NCI-H345 (cell line): ENCODE results near the gene SBF2.
A peak's percentile ranks its signal among the peaks of the same experiment; 100 is the strongest.

ENCODE experiments used
- DNase-seq: peaks from one replicate; lab custom pipeline; 2025; lab: John Stamatoyannopoulos, UW

SBF2 gene

DNA sequence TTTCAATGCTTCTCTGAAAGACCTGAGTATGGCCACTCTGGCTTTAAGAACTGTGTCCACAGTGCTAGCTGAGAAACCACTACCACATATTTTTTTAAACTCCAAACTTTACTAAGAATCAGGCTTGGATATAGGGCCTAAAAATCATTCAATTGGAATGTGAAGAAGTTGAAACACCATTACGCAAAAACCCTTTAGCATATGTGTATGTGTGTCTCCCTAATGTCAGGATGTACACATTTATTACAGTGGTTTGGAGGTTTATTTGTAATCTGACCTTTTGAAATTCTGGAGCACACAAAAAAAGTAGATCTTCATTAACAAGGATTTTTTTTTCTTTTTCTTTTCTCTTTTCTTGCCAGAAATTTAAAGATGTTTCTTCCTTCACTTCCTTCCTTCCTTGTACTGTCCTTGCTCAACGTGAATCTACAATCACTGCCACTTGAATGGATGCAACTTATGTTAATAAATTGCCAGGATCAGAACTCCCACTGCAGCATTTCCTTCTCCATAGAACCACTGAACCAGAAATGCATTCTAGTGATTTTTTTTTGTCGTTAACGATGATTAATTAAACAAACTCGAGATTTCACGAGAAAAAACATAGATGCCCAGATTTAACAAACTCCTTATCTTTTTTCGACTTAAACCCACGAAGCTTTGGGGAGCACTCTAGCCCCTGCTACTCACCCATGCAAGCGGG, 7.8 kb upstream of the SBF2 start:
- DNase-seq, result no peak

DNA sequence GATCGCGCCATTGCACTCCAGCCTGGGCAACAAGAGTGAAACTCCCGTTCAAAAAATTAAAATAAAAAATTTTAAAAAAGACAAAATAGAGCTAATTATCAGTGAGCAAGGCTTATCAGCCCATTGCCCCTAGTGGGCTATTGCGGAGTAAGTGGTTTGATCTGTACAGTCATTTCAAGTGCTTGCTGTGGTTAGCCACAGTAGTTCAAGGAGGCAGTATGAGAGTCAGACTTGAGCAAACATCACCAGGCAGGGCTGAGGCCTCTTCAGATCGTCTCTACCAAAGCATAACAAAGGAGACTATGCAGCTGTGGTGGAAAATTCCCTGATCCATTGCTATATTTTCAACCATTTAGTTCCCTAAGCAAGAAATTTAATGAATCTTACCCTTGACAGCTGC, 4.3 kb upstream of the SBF2 start:
- peak; percentile 58 for DNase-seq

DNA sequence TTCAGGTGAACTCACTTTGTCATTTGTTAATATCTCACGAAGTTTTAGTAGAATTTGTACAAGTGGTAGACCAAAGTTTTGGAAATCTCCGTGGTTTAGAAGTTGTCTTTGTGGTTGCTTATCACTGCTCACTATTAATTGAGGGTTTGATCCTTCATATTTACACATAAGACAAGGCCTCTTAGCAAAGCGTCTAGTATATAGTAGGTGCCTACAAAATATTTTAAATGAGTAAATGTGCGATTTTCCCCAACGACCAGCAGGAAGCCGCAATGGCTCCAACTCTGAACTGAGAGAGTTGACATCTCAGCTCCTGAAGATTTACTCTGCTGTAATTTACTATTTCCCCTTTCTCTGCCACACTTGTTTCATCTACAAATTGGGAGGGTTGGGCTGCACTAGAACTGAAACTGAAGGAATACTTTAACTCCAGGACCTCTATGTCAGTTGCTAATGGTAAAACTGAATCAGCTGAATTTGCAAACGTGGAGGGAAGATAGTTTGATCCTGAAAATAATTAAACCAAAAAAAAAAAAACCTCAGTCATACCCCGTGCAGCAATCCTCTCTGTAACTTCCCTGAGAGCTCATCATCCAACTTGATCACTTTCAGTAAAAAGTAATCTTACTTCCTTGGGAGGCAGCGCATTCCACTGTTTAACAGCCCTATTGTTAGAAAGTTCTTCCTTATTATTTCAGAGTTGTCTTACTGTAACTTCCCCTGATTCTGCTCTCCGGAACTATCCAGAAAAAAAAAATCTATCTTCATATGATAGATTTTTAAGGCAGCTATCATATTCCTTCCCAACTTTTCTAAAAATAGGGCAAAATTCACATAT, 1.3 kb upstream of the SBF2 start:
- DNase-seq, result no peak

DNA sequence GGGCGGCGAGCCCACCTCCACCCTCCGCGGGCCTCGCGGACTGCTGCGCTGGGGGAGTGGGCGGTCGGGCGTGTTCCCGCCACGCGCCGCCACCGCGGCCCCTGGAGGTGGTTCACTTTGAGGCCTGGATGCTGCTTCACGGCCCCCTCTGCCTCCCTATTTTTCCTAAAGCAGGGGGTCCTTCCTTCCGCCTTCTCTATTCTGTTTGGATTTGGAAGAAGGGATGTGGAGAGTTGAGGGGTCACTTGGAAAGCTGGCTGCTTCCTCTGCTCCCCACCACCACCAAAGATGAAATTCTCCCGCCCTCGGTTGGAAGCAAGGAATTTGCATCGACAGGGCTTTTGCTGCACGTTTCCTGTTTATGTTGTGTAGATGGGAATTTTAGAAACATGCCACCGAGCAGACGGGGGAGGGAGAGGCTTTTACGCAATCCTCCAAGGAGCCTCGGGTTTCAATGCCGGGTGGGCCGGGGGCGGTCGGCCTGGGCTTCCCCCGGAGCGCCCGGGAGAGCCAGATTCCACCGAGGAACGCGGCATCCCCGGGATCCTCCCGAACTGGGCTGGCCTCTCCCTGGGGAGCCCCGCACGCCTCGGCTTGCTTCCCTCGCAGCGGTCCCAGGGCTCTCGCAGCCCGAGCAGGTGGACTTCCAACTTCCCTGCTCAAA, 403 bp upstream of the SBF2 start:
- peak; percentile 36 for DNase-seq

DNA sequence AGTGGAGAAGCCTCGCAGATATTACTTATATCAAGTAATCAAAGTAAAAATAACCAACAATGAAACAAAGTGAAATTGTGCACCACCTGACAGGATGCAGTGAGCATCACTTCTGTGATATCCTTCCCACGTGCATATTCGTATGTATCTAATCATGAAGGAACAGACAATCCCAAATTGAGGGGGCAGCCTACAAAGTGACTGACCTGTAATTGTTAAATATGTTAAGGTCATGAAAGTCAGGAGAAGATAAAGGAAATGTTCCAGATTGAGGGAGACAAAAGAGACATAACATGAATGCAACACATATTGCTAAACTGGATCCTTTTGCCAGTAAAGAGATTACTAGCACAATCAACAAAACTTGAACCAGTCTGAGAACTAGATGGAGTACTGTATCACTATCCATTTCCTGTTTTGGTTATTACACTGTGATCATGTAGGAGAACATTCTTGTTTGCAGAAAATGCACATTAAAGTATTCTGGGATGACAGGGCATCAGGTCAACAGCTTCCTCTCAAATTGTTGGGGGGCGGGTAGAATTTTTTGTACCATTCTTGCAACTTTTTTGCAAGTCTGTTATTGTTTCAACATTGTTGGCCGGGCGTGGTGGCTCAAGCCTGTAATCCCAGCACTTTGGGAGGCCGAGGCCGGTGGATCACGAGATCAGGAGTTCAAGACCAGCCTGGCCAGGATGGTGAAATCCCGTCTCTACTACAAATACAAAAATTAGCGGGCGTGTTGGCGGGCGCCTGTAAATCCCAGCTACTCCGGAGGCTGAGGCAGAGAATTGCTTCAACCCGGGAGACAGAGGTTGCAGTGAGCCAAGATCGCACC, 2.0 kb downstream of the SBF2 start:
- no peak for DNase-seq

DNA sequence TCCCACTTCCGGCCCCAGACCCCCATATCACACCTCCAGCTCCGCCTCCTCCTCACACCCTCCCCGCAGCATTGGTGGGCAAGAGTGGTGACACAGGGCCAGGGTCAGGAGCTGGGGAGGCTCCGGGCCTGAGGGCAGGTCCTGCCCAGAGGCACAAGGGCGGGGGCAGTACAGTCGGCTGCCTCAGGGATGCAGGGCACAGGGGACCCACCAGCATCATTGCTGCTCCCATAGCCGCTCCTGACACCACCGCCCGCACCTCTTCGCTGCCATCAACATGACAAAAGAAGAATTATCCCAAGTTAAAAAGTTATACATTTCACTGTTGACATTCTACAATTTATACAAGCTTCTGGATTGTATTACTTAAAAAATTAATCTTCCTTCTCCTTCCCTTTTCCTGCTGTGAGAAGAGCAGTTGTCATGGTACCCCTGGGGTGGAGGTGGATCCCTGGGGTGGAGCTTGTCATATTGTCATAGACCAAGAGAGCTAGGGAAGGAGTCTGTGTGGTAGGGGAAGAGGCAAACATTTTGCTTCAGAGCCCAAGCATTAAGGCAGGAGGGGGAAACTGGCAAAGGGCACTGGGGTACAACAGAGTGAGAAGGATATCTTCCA, 4.1 kb downstream of the SBF2 start:
- DNase-seq, result no peak

DNA sequence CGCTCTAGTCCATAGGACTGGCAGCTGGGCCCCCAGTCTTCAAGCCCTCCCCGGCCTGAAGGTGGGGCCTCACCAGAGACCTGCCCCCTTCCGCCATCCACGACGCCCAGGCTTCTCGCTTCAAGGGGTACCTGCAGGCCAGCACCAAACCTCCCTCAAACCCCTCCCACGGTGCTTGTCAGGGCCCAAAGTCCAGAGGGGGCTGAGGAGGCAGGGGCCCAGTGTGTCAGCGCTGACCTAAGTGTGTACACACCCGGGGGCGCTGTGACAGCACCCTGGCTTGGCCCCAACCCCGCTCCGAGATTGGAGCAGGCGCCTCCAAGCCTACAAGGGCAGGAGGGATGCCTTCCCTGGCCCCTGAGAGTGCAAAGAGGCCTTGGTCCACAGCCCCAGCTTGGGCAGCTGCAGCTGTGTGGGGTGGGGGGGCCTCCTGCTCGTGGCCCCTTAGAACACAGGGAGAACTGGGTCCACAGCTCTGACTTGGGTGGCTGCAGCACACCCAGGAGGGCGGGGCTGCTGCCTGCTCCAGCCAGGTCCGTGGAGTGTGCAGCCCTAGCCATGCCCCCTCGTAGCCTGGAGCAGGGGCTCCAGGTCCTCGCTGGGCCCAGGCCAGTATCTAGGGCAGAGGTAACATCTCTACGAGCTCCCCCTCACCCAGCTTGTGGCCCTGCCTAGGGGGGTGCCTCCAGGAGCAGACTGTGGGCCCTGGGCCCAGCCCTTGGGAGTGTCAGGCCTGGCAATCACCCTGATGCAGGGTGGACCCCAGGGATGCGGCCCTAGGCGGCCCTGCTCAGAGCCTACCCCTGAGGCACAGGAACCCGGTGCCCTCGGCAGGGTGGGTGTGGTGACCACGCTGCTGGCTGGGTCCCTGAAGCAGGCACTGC, 4.9 kb downstream of the SBF2 start:
- DNase-seq, result no peak

DNA sequence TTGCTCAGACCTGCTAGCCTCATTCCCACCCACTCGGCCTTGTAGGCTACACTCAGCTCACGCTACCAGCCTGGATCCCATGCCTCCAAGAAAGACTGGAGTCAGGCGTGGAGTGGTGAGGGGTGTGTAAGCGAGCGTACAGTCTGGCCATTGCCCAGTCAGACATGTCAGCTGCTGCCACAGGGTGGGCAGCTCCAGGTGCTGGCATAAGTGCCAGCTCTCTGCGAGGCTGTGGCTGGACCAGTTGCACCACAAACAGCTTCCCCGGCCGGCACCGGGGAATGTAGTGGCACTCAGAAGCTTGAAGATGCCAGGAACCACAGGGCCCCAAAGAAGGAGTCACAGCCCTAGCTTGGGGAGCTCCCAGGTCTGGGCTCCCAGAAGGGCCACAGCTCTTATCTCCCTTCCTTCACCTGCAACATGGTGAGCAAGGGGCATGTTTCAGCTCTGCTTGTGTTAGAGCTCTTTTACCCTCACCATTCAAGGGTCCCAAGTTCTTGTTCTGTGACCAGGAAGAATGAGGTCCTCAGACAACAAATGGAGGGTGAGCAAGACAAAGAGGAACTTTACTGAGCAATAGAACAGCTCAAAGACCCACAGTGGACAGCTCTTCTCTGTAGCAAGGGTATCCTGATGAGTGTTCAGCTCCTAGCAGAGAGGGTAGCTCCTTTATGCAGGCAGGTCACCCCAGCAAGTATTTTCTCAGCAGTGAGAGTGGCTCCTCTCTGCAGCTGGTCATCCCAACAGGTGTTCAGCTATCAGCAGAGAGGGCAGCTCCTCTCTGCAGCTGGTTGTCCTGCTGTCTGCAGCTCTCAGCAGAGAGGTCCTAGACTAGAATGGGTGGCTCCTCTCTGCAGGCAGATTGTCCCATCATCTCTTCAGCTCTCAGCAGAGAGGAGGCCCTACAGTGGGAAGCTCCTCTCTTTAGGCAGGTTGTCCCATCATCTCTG, 6.0 kb downstream of the SBF2 start:
- DNase-seq, result no peak

DNA sequence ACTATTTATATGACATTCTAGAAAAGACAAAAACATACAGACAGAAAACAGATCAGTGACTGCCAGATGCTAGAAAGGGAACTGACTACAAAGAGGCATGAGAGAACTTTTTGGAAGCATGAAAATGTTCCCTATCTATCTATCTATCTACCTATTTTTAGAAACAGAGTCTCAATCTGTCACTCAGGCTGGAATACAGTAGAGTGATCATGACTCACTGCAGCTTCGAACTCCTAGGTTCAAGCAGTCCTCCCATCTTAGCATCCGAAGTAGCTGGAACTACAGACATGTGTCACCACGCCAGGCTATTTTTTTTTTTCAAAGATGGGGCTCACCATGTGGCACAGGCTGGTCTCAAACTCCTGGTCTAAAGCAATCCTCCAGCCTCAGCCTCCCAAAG, 6.9 kb downstream of the SBF2 start:
- no peak for DNase-seq

DNA sequence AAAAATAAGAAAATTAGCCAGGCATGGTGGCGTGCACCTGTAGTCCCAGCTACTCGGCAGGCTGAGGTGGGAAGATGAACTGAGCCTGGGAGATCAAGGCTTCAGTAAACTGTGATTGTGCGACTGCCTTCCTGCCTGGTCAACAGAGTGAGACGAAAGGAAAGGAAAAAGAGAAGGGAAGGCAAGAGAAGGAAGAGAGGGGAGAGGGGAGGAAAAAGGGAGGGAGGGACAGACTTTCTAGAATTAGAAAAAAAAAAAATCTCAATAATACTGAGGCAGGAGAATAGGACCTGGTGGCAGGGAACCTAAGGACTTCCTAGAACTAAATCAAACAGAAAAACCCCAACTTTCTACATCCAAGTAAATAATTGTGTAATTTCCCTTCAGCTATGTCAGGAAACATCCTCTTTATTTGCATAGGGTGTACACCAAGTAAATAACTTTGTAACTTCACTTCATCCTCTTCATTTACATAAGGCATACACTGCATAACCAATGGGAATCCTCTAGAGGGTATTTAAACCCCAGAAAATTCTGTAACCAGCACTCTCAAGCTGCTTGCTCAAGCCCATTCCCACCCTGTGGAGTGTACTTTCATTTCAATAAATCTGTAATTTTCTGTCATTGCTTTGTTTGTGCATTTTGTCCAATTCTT, 8.7 kb downstream of the SBF2 start:
- no peak for DNase-seq

DNA sequence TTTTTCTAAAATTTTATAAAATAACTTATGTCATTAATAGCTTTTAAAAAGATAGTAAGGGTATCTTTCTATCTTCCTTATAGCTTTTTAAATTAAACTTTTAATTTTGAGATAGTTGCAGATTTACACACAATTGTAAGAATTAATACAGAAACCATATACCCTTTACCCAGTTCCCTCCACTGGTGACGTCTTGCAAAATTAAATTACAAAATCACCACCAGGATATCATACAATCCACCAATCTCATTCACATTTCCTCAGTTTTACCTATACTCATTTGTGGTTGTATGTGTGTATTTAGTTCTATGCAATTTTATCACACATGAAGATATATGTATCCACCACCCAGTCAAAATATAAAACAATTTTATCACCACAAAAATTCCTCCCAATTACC, 10.0 kb downstream of the SBF2 start:
- no peak for DNase-seq

DNA sequence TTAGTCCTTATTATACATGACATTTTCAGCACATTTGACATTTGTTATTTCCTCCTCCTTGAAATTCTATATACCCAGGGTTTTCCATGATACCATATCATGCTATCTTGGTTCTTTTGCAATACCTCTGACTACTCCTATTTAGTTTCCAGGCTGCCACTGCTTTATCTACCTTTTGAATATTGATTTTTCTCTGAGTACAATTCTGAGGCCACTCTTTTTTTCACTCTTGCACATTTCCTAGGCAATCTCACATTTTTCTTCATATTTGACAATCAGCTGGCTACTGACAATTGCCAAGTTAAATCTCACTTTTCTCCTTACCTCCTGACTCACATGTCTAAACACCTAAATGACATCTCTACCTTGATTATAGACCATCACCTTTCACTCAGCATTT, 11.9 kb downstream of the SBF2 start:
- DNase-seq, result no peak

DNA sequence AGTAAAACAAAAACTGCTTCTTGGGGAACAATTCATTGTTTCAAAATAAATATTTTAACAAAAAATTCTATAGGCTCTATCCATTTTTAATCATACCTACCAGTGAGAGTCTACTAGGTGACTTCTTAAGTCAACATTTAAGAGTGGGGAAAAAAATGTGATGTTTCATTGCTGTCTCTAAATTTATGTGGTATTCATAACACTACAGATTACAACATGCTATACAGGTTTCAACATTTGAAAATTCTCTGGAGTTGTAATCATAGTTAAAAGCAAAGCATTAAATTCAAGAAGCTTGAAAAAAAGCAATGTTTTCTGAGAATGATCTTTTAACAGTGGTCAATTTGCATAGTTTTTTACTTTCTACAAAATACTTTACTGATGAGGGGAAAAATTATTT, 18.3 kb downstream of the SBF2 start:
- no peak for DNase-seq

DNA sequence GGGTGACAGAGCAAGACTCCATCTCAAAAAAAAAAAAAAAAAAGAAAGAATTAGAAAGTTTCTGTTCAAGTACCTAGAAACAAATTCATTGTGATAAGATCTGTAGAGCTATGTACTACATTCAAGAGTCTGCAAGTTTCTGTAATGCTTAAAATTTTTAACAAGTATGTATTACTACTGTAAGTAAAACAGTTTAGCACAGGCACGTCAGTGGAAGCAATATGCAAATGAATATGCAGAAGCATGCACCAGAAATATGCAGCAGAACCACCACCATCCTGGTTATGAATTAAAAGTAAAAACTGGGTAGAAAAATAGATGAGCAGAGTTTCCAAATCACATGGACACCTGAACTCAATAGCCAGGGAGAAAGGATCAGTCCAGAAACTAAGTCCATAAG, 19.3 kb downstream of the SBF2 start:
- no peak for DNase-seq

DNA sequence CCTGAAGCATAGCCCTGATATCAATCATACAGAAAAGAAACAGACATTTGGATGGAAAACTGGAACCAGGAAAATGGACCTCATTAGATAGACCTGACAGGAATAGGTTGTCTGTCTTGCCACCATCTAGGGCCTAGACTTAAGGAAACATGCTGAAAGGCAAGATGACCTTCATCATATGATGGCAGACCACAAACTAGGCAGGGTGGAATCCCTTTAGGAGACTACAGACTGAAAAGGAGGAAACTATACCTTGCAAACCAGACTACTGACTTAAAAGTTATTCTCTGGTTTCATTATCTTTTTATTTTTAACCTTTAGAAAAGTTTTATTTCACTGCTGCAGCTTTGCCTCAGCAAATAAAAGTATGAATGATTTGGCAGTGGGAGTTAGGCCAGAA, 20.3 kb downstream of the SBF2 start:
- no peak for DNase-seq

DNA sequence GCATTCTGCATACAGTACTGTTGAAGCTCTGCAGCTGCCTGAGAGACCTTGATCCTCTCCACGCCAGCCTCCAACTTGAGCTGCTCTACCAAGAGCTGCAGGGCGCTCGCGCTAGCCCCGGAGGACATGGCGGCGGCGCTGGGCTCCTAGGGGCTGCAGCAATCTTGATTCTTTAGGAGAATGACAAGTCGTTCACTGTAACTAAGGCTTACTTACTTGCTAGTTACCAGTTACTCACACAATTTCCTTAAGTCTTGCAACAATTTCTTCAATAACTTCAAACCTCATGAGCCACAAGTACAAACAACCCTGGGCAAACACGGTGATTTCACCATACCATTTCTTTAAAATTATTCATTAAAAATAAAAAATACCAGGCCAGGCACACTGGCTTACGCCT, 21.9 kb downstream of the SBF2 start:
- no peak for DNase-seq

DNA sequence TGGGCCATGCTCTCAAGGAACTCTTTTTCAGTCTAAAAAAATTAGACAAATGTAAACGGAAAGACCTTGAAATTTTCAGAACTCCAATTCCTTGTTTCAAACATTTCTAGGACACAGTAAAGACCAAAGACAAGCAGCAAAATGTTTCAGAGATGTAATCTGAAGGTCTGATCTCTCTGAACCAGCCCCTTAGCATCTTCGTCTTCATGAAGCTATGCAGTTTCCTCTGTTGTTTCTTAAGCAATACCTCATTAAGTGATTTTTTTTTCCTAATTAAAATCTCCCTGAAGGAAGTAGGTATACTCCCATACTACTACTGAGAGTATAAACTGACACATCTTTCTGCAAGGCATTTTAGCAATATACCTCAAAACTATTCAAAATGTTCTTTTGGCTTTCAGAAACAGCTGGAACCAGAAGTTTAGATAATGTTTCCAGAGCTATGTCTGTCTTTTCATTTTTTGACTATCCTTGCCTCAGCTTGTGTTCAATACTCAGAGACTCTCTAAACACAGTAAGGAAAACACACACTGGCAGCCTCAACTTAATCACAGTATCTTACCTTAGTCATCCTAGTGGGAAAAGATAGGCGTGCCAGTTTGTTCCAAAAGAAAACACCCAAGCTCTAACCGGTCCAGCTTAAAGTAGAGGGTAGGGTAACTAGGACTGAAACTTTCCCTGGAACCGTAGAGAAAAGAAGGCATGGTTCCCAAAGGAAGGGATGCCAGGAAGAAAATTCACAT, 25.1 kb downstream of the SBF2 start:
- DNase-seq, result no peak

DNA sequence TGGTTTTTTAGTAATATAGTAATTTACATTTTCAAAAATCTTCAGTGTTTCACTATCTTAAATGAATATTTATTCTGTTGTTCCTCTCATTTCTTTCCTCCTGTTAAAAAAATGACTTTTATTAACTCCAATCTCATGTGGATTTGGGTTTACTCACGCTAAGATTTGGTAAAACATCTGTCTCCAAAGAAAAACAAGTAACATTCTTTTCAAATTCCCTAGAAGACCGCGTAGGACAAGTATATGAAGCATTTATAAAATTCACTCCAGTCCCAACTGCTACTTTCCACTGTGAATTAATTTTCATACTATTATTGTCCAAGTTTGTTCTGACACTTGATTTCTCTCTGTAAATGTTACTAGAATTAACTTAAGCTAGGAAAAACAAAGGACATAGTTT, 26.2 kb downstream of the SBF2 start:
- DNase-seq, result no peak
